Endothelial cell of umbilical vein (primary cell): ENCODE measurements around the gene PRAMEF1. TPM values are rescaled to one million over a fixed set of nuclear protein-coding genes. Genes with fewer than 3 reads are reported as not detected.

Experiments
- BruUV-seq: library from RNA; stranded (reverse); fragments of 400-500 nt; replicated peaks from 2 replicates; lab custom pipeline; 2021; lab: Mats Ljungman, UMichigan
- CTCF ChIA-PET: fragments of 300-600, 350-600 bp; sonication (Branson Sonifier 250); formaldehyde crosslinking; loops from one replicate; lab custom pipeline; 2021; ENCODE audit warnings: antibody characterized with exemption, inconsistent platforms; lab: Charles Lee
- POLR2A ChIA-PET: fragments of 300-600, 350-600 bp; sonication (Branson Sonifier 250); formaldehyde crosslinking; loops from one replicate; lab custom pipeline; 2021; ENCODE audit warnings: antibody characterized with exemption, inconsistent platforms; lab: Charles Lee
- DNase-seq: peaks from one replicate; pipeline ENCODE4 v3.0.0-alpha.2; 2011; ENCODE audit warnings: low read depth, low spot score
- FAIRE-seq: peaks from 2 replicates; lab custom pipeline; 2011; peaks lifted over from hg19 to GRCh38; lab: Jason Lieb, UNC
- H2AFZ ChIP-seq: 2 replicates; pipeline ENCODE4 v1.6.0; 2012; ENCODE audit warnings: low read depth, low read length, control low read depth, inconsistent platforms
- H3K27ac ChIP-seq: 2 replicates; pipeline ENCODE4 v1.5.1; 2011; ENCODE audit warnings: low read depth, mild to moderate bottlenecking, control low read depth, low read length, moderate library complexity; ENCODE audit not compliant: insufficient read depth
- H3K27me3 ChIP-seq, 2 experiments: 2 replicates each; pipeline versions ENCODE4 v1.6.0 to v1.6.1; 2011; ENCODE audit warnings: low read length in 2 of 2, mixed read lengths in 1 of 2; ENCODE audit not compliant: control insufficient read depth in 2 of 2, insufficient read depth in 2 of 2
- H3K36me3 ChIP-seq, 2 experiments: 2 replicates in 1 of 2; 3 replicates in 1 of 2; pipeline ENCODE4 v1.5.1; 2011; ENCODE audit warnings: low read length in 2 of 2, mild to moderate bottlenecking in 1 of 2, moderate library complexity in 1 of 2; ENCODE audit not compliant: control insufficient read depth in 2 of 2, insufficient read depth in 2 of 2; ENCODE audit errors: extremely low read depth in 1 of 2
- H3K4me1 ChIP-seq: 3 replicates; pipeline ENCODE4 v1.5.1; 2011; ENCODE audit warnings: mild to moderate bottlenecking, low read length; ENCODE audit not compliant: control insufficient read depth, insufficient read depth; ENCODE audit errors: extremely low read depth
- H3K4me2 ChIP-seq: 2 replicates; pipeline ENCODE4 v1.6.1; 2011; ENCODE audit warnings: low read length, control low read depth, mixed read lengths; ENCODE audit not compliant: insufficient read depth
- H3K4me3 ChIP-seq, 3 experiments: fragments of 200-600 bp in 1 of 3; sonication (generic), shearing (Covaris generic) in 1 of 3; replicated peaks in 1 of 3; 2 replicates each; pipeline ENCODE4 v1.5.1; 2011 to 2016; ENCODE audit warnings: control low read depth in 3 of 3, low read length in 3 of 3, mild to moderate bottlenecking in 2 of 3, inconsistent platforms in 1 of 3, low read depth in 1 of 3, moderate library complexity in 1 of 3; ENCODE audit not compliant: insufficient read depth in 1 of 3
- H3K79me2 ChIP-seq: 2 replicates; pipeline ENCODE4 v1.6.0; 2012; ENCODE audit warnings: low read length, inconsistent platforms; ENCODE audit not compliant: control insufficient read depth, insufficient read depth
- H3K9ac ChIP-seq: replicated peaks from 2 replicates; pipeline ENCODE3; 2011; ENCODE audit warnings: low read length, control low read depth; ENCODE audit not compliant: insufficient read depth; ENCODE audit errors: extremely low read depth
- H3K9me1 ChIP-seq: replicated peaks from 3 replicates; pipeline ENCODE4 v1.6.0; 2011; ENCODE audit warnings: mild to moderate bottlenecking, low read length; ENCODE audit not compliant: control insufficient read depth, insufficient read depth; ENCODE audit errors: extremely low read depth
- H3K9me3 ChIP-seq: replicated peaks from 2 replicates; pipeline ENCODE4 v1.5.1; 2012; ENCODE audit warnings: low read length, inconsistent platforms; ENCODE audit not compliant: control insufficient read depth, insufficient read depth
- H4K20me1 ChIP-seq: replicated peaks from 2 replicates; pipeline ENCODE3; 2011; ENCODE audit warnings: mild to moderate bottlenecking, low read length; ENCODE audit not compliant: control insufficient read depth, insufficient read depth; ENCODE audit errors: extremely low read depth
- EZH2 ChIP-seq: IDR thresholded peaks from 2 replicates; pipeline ENCODE4 v1.6.1; 2012; ENCODE audit warnings: borderline replicate concordance, low read depth, mild to moderate bottlenecking, moderate library complexity, low read length, inconsistent platforms; ENCODE audit not compliant: severe bottlenecking
- FOS ChIP-seq: IDR thresholded peaks from 2 replicates; pipeline ENCODE4 v1.6.1; 2011; ENCODE audit warnings: mild to moderate bottlenecking, low read length, moderate library complexity, borderline replicate concordance; ENCODE audit not compliant: insufficient read depth
- GATA2 ChIP-seq: IDR thresholded peaks from 2 replicates; pipeline ENCODE4 v1.7.0; 2011; ENCODE audit warnings: low read depth, mild to moderate bottlenecking, moderate library complexity, mixed read lengths, low read length; ENCODE audit not compliant: insufficient read length, insufficient read depth
- JUN ChIP-seq: IDR thresholded peaks from 2 replicates; pipeline ENCODE4 v1.6.1; 2011; ENCODE audit warnings: borderline replicate concordance, low read depth; ENCODE audit not compliant: insufficient read length, insufficient read depth
- MYC ChIP-seq: IDR thresholded peaks from one replicate; pipeline ENCODE4 v1.6.1; 2011; ENCODE audit warnings: mild to moderate bottlenecking, low read depth, low read length
- POLR2A ChIP-seq: IDR thresholded peaks from 2 replicates; pipeline ENCODE4 v1.6.1; 2012; ENCODE audit warnings: low read depth, mild to moderate bottlenecking, control low read depth, low read length
- POLR2AphosphoS5 ChIP-seq: IDR thresholded peaks from 2 replicates; pipeline ENCODE4 v1.6.1; 2012; ENCODE audit warnings: low read depth, mild to moderate bottlenecking, control low read depth, low read length, moderate library complexity; ENCODE audit not compliant: insufficient read depth
- dilution Hi-C: fragments of 300-500 bp; cut with MboI; formaldehyde crosslinking; loops from one replicate; pipeline ENCODE4 v1.15.0; 2019; ENCODE audit warnings: low sequenced_read_pairs; ENCODE audit not compliant: extremely low pct_ligation_motif_present
- intact Hi-C: fragments of 100-400 bp; cut with micrococcal nuclease; formaldehyde crosslinking; loops from one replicate; pipeline ENCODE4 v1.10.0; 2022
- polyA plus RNA-seq, 4 experiments: library from polyadenylated mRNA; depleted of rRNA in 3 of 4; stranded (reverse) in 3 of 4; unstranded in 1 of 4; fragments of >200 nt; gene quantifications; 2 replicates each; pipeline versions ENCODE4 v1.2.1 to v1.2.3, GENCODE V29; 2011 to 2012; ENCODE audit warnings: missing spikeins in 1 of 4
- total RNA-seq: library from RNA; stranded (reverse); gene quantifications from 2 replicates; pipeline ENCODE4 v1.2.3, GENCODE V29; 2021
- TF ChIP-seq, protein P1 (sequence below), 2 donors: IDR thresholded peaks; 1 replicate in 1 of 2; 2 replicates in 1 of 2; pipeline ENCODE4 v1.5.1; 2011; ENCODE audit warnings: low read length in 2 of 2, mild to moderate bottlenecking in 2 of 2, moderate library complexity in 2 of 2, control low read depth in 1 of 2, inconsistent platforms in 1 of 2, low read depth in 1 of 2; ENCODE audit not compliant: insufficient read depth in 1 of 2; ENCODE audit errors: extremely low read depth in 1 of 2
- TF ChIP-seq, protein P2 (sequence below): IDR thresholded peaks from 2 replicates; pipeline ENCODE4 v1.6.1; 2011; ENCODE audit not compliant: insufficient read depth, insufficient read length

The PRAMEF1 gene
- total and polyA plus RNA-seq, 2 donors (not counting 3 experiments of a cell fraction or from before 2014, with no cell fraction given): not detected

DNA sequence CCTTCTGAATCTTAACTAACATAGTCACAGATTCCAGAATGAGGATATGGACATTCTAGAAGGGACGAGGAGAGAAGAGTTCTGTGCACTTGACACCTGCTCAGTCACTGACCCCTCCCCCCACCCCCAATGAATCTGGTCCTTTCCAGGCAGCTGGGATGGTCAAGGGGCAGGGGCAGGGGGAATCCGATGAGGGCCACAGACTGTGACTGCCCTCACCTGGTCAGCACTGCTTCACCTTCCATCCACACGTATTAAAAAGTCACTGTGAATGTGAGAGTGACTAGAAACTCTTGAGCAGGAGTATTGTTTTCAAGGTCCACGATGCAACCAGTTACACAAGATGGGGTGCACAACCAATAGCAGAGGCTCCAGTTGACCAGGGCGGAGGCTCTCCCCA, 27.2 kb upstream of the PRAMEF1 start:
- Histone ChIP-seq H3K4me2 (no peak overlapping the region), H3K4me3 (no peak overlapping the region), H3K36me3 (no peaks in the 10 kb centered on the region), H3K4me1 (no peaks in the 10 kb centered on the region), H3K27ac (no peak overlapping the region), H2AFZ (no peak overlapping the region), H3K27me3 (no peaks in the 10 kb centered on the region), H3K9me1 (no peaks in the 10 kb centered on the region), H3K79me2 (no peaks in the 10 kb centered on the region), H4K20me1 (no peaks in the 10 kb centered on the region), H3K9me3 (no peaks in the 10 kb centered on the region), H3K9ac (no peak overlapping the region)
- CTCF ChIA-PET: no interaction called here
- intact Hi-C loops (no loop called here), dilution Hi-C loops (no loop called here)
- POLR2A ChIA-PET: no interaction called here
- TF ChIP-seq FOS: no peak
- TF ChIP-seq EZH2: no peak
- TF ChIP-seq, protein P1, sequence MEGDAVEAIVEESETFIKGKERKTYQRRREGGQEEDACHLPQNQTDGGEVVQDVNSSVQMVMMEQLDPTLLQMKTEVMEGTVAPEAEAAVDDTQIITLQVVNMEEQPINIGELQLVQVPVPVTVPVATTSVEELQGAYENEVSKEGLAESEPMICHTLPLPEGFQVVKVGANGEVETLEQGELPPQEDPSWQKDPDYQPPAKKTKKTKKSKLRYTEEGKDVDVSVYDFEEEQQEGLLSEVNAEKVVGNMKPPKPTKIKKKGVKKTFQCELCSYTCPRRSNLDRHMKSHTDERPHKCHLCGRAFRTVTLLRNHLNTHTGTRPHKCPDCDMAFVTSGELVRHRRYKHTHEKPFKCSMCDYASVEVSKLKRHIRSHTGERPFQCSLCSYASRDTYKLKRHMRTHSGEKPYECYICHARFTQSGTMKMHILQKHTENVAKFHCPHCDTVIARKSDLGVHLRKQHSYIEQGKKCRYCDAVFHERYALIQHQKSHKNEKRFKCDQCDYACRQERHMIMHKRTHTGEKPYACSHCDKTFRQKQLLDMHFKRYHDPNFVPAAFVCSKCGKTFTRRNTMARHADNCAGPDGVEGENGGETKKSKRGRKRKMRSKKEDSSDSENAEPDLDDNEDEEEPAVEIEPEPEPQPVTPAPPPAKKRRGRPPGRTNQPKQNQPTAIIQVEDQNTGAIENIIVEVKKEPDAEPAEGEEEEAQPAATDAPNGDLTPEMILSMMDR (IDR thresholded peaks at IDR 0.05; ENCODE audit: extremely low read depth in 1 of 2, insufficient read depth in 1 of 2, low read depth in 1 of 2, low read length in 2 of 2): no peak
- TF ChIP-seq, protein P2, sequence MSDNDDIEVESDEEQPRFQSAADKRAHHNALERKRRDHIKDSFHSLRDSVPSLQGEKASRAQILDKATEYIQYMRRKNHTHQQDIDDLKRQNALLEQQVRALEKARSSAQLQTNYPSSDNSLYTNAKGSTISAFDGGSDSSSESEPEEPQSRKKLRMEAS: no peak
- no peak for TF ChIP-seq MYC
- TF ChIP-seq POLR2AphosphoS5: no peak
- TF ChIP-seq JUN: no peak
- TF ChIP-seq POLR2A: no peak
- no peak for TF ChIP-seq GATA2
- no peak for DNase-seq
- BruUV-seq: no TSS peak
- FAIRE-seq: no peak
